ENCODE data around the gene SELE. TPM values are rescaled to one million over a fixed set of nuclear protein-coding genes. Genes with fewer than 3 reads are reported as not detected.
A peak's percentile ranks its signal among the peaks of the same experiment; 100 is the strongest.

The SELE gene
- total RNA-seq (2014; rRNA removed; shearing (Covaris generic)) = 0.24 and 0.80 TPM in 2 replicates

- no peak for DNase-seq (ENCODE audit: low read depth)
These were observed at the start of gene SELE for GRCh38 chr1:169733924-169734323. Gene SELE (minus strand): TSS chr1:169734079. CDS start chr1:169733612, 467 bp downstream.

GRCh38 chr1:169782596-169782995, 48.7 kb upstream of the SELE start:
- no peak for DNase-seq (ENCODE audit: low read depth)

- peak; percentile 71 for DNase-seq (ENCODE audit: low read depth)
These were observed 46.1 kb upstream of the SELE start for GRCh38 chr1:169779970-169780369.

- DNase-seq (ENCODE audit: low read depth) = no peak
These were observed 45.3 kb upstream of the SELE start for GRCh38 chr1:169779150-169779549.

GRCh38 chr1:169776440-169776839, 42.6 kb upstream of the SELE start:
- no peak for DNase-seq (ENCODE audit: low read depth)

- DNase-seq (ENCODE audit: low read depth) = no peak
These were observed 34.3 kb upstream of the SELE start for GRCh38 chr1:169768161-169768560.

GRCh38 chr1:169765580-169766331, 31.9 kb upstream of the SELE start:
- DNase-seq (ENCODE audit: low read depth) = no peak

GRCh38 chr1:169764919-169765318, 31.0 kb upstream of the SELE start:
- no peak for DNase-seq (ENCODE audit: low read depth)

- DNase-seq (ENCODE audit: low read depth) = no peak
These were observed 28.8 kb upstream of the SELE start for GRCh38 chr1:169762699-169763098.

GRCh38 chr1:169759038-169759437, 25.2 kb upstream of the SELE start:
- DNase-seq (ENCODE audit: low read depth) = no peak

- no peak for DNase-seq (ENCODE audit: low read depth)
These were observed 19.7 kb upstream of the SELE start for GRCh38 chr1:169753549-169753948.

GRCh38 chr1:169750041-169750440, 16.2 kb upstream of the SELE start:
- no peak for DNase-seq (ENCODE audit: low read depth)

- DNase-seq (ENCODE audit: low read depth) = no peak
These were observed 12.7 kb upstream of the SELE start for GRCh38 chr1:169746550-169746949.

GRCh38 chr1:169745015-169745861, 11.4 kb upstream of the SELE start:
- DNase-seq (ENCODE audit: low read depth) = peak; percentile 72

GRCh38 chr1:169741666-169742394, 8.0 kb upstream of the SELE start:
- DNase-seq (ENCODE audit: low read depth) = peak; percentile 90

GRCh38 chr1:169739980-169740379, 6.1 kb upstream of the SELE start:
- DNase-seq (ENCODE audit: low read depth) = no peak

- peak; percentile 20 for DNase-seq (ENCODE audit: low read depth)
These were observed 2.4 kb downstream of the SELE start for GRCh38 chr1:169731446-169731845.

GRCh38 chr1:169729991-169730390, 3.9 kb downstream of the SELE start:
- no peak for DNase-seq (ENCODE audit: low read depth)

- DNase-seq (ENCODE audit: low read depth) = no peak
These were observed 6.6 kb downstream of the SELE start for GRCh38 chr1:169727307-169727706.

GRCh38 chr1:169726851-169727250, 7.0 kb downstream of the SELE start:
- DNase-seq (ENCODE audit: low read depth) = no peak

- DNase-seq (ENCODE audit: low read depth) = no peak
These were observed 7.9 kb downstream of the SELE start for GRCh38 chr1:169725930-169726329.

GRCh38 chr1:169724168-169724567, 9.7 kb downstream of the SELE start:
- DNase-seq (ENCODE audit: low read depth) = no peak
